Activated CD8-positive, alpha-beta T cell treated with anti-CD3 and anti-CD28 coated beads, Interleukin-2, amount 10 ng/mL, durations not matched to agents 7 days and 5 days (primary cell): ENCODE results near the gene GADL1. TPM values are rescaled to one million over a fixed set of nuclear protein-coding genes. Genes with fewer than 3 reads are reported as not detected.

ENCODE experiments used
- ATAC-seq: fragments of 150-1000 bp; cut with Tn5 transposase; one replicate; pipeline ENCODE4 v1.10.0; 2021; ENCODE audit warnings: moderate library complexity
- CTCF ChIA-PET: fragments of 350-600 bp; sonication (Branson Sonifier 250); formaldehyde crosslinking; loops from one replicate; lab custom pipeline; 2021; ENCODE audit warnings: antibody characterized with exemption; lab: Charles Lee
- POLR2A ChIA-PET: fragments of 350-600 bp; sonication (Branson Sonifier 250); formaldehyde crosslinking; loops from one replicate; lab custom pipeline; 2021; ENCODE audit warnings: antibody characterized with exemption; lab: Charles Lee
- DNase-seq: peaks from one replicate; pipeline ENCODE4 v3.0.0-alpha.2; 2020
- H3K27ac Mint-ChIP-seq: one replicate; pipeline ENCODE4 v1.8.0; 2021; ENCODE audit warnings: mild to moderate bottlenecking, mixed read lengths
- H3K27me3 Mint-ChIP-seq: one replicate; pipeline ENCODE4 v1.8.0; 2021; ENCODE audit warnings: low read depth, mixed read lengths
- H3K36me3 Mint-ChIP-seq: one replicate; pipeline ENCODE4 v1.8.0; 2021; ENCODE audit warnings: low read depth, mixed read lengths
- H3K4me1 Mint-ChIP-seq: one replicate; pipeline ENCODE4 v1.8.0; 2021; ENCODE audit warnings: low read depth, mixed read lengths
- H3K4me3 Mint-ChIP-seq: one replicate; pipeline ENCODE4 v1.8.0; 2021; ENCODE audit warnings: mild to moderate bottlenecking, mixed read lengths
- H3K9me3 Mint-ChIP-seq: one replicate; pipeline ENCODE4 v1.8.0; 2022; ENCODE audit warnings: mixed read lengths; ENCODE audit not compliant: insufficient read depth
- total RNA-seq, 2 experiments: library from RNA; stranded (reverse); gene quantifications; one replicate each; pipeline ENCODE4 v1.2.3, GENCODE V29; 2021

Gene GADL1
- total RNA-seq, 2 experiments from 2014 or later: not detected

GRCh38 chr3:30751610-30752299 lies 142.7 kb downstream of the GADL1 start:
- H3K4me1 Mint-ChIP-seq: peaks cover 13% of the 10 kb centered on the region
- no peaks in the 10 kb centered on the region for H3K27me3 Mint-ChIP-seq
- ChIA-PET POLR2A (no interaction called here), CTCF (interaction anchor here (0.7 to 5.8 kb wide), 26 partner anchors 9 to 743 kb away, joined by 3 to 50 read pairs (median 4); no protein-coding TSS in a partner anchor)
- H3K4me3 Mint-ChIP-seq: no peak overlapping the region
- no peaks in the 10 kb centered on the region for H3K9me3 Mint-ChIP-seq
- H3K36me3 Mint-ChIP-seq: no peaks in the 10 kb centered on the region
- H3K27ac Mint-ChIP-seq: no peak overlapping the region
- peak; percentile 70 for DNase-seq
- ATAC-seq: peak; percentile 79

DNA sequence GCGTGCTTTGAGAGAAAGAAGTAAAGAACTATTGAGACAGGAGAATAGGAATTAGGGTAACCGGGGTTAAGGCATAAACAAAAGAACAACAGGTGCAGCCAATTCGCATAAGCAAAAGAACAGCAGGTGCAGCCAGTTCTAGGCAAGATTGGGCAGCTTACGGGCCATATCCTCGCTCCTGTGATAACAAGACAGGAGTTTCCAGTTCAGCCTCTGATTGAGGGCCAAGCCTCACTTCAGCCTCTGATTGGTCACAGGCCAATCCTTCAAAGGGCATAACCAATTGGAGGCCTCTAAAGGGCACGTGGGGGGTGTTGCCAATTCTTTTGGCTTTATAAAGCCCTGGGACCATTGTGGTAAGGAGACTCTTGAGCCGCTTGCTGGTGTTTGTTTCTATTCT lies 143.5 kb downstream of the GADL1 start:
- no peak for ATAC-seq
- no peak overlapping the region for H3K4me3 Mint-ChIP-seq
- POLR2A ChIA-PET: no interaction called here
- H3K27me3 Mint-ChIP-seq: no peaks in the 10 kb centered on the region
- peaks cover 13% of the 10 kb centered on the region for H3K4me1 Mint-ChIP-seq
- no peaks in the 10 kb centered on the region for H3K36me3 Mint-ChIP-seq
- DNase-seq: no peak
- no peaks in the 10 kb centered on the region for H3K9me3 Mint-ChIP-seq
- no peak overlapping the region for H3K27ac Mint-ChIP-seq
- CTCF ChIA-PET: interaction anchor here (0.9 to 5.8 kb wide), 17 partner anchors 8 to 1018 kb away, joined by 3 to 50 read pairs (median 6); no protein-coding TSS in a partner anchor

DNA sequence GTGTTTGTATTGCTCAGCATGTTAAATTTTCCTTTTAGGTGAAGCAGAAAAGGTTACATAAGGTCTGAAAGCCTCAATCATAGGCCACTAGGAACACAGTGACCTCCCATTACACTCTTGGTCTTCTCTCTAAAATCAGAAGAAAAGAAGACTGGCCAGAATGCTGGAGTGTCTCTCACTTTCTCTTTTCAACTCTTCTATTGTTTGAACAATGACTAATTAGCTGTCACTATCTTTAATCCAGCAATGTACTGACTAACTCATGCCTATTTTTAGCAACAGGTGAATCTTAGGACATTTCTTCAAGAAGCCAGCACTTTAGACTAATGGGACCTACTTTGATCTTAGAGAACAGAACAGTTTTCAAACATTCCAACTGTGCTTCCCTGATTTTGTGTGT lies 145.2 kb downstream of the GADL1 start:
- no peaks in the 10 kb centered on the region for H3K9me3 Mint-ChIP-seq
- no peaks in the 10 kb centered on the region for H3K36me3 Mint-ChIP-seq
- ChIA-PET POLR2A (no interaction called here), CTCF (interaction anchor here (0.8 to 5.8 kb wide), 7 partner anchors 55 to 738 kb away, joined by 3 to 44 read pairs (median 4); no protein-coding TSS in a partner anchor)
- H3K27ac Mint-ChIP-seq: no peak overlapping the region
- no peak overlapping the region for H3K4me3 Mint-ChIP-seq
- H3K27me3 Mint-ChIP-seq: no peaks in the 10 kb centered on the region
- peaks cover 13% of the 10 kb centered on the region for H3K4me1 Mint-ChIP-seq
- ATAC-seq: no peak
- no peak for DNase-seq

DNA sequence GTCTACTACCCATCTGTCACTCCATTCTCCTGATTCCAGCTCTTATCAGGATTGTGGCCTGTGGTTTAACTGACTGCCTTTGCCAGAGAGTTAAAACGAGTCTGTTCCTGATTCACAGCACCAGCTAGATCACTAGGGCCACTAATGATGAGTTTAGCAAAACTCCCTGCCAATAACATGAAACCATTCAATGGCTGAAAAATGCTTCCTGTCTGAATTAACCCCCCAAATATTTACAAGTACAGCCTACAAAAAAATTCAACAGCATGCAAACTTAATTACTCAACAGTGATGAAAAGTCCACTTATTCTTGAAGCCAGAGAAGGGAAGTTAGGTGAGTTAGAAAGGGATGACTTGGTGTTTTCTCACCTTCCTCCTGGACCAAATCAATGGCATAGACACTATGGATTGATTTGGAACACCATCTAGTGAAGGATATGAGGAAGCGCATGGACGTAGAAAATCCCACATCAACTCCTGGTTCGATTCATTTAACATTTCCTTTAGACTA lies 146.6 kb downstream of the GADL1 start:
- CTCF ChIA-PET: interaction anchor here (1.0 to 5.8 kb wide), 4 partner anchors 55 to 718 kb away, joined by 3 to 44 read pairs (median 6); no protein-coding TSS in a partner anchor
- Mint-ChIP-seq H3K4me3 (no peak overlapping the region), H3K27ac (no peak overlapping the region), H3K36me3 (no peaks in the 10 kb centered on the region), H3K27me3 (no peaks in the 10 kb centered on the region), H3K4me1 (peaks cover 25% of the 10 kb centered on the region), H3K9me3 (no peaks in the 10 kb centered on the region)
- DNase-seq (no peak), ATAC-seq (no peak)
- POLR2A ChIA-PET: no interaction called here

GRCh38 chr3:30743641-30744317 lies 150.7 kb downstream of the GADL1 start:
- Mint-ChIP-seq H3K9me3 (no peaks in the 10 kb centered on the region), H3K27me3 (no peaks in the 10 kb centered on the region), H3K36me3 (no peaks in the 10 kb centered on the region), H3K4me3 (no peak overlapping the region), H3K4me1 (peaks cover 19% of the 10 kb centered on the region), H3K27ac (no peak overlapping the region)
- ChIA-PET CTCF (interaction anchor here (0.6 to 3.3 kb wide), 10 partner anchors 8 to 702 kb away, joined by 3 to 15 read pairs (median 5); no protein-coding TSS in a partner anchor), POLR2A (no interaction called here)
- DNase-seq: no peak
- peak; percentile 36 for ATAC-seq

- ChIA-PET POLR2A (no interaction called here), CTCF (interaction anchor here (0.6 to 3.3 kb wide), 7 partner anchors 8 to 701 kb away, joined by 3 to 15 read pairs (median 8); no protein-coding TSS in a partner anchor)
- H3K4me3 Mint-ChIP-seq: peak overlapping the region; percentile 35
These were observed 151.5 kb downstream of the GADL1 start for GRCh38 chr3:30742796-30743619.

DNA sequence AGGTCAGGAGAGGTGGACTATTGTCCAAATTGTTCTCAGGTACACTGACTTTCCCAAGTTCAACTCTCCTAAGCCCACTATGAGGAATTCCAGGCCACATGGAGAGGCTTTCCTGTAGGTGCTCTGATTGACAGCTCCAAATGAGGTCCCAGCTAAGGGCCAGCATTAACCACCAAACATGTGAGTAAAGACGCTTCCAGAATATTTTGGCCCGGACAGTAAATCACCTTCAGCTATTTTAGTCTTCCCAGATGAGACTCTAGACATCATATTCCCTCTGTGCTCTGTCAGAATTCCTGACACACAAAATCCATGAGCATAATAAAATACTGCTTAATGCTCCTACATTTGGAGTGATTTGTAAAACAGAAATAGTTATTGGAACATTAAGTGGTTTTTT lies 152.6 kb downstream of the GADL1 start:
- Mint-ChIP-seq H3K36me3 (no peaks in the 10 kb centered on the region), H3K27ac (no peak overlapping the region), H3K27me3 (no peaks in the 10 kb centered on the region), H3K4me1 (peaks cover 19% of the 10 kb centered on the region), H3K9me3 (no peaks in the 10 kb centered on the region), H3K4me3 (no peak overlapping the region)
- ATAC-seq: no peak
- DNase-seq: no peak
- ChIA-PET CTCF (interaction anchor here (1.9 to 2.9 kb wide), 2 partner anchors 10 to 48 kb away, joined by 8 to 12 read pairs; no protein-coding TSS in a partner anchor), POLR2A (no interaction called here)

More at GRCh38 chr3:30742796-30743619, 151.5 kb downstream of the GADL1 start:
- Mint-ChIP-seq H3K4me1 (peaks cover 19% of the 10 kb centered on the region), H3K36me3 (no peaks in the 10 kb centered on the region), H3K27me3 (no peaks in the 10 kb centered on the region), H3K27ac (peak overlapping the region; percentile 13), H3K9me3 (no peaks in the 10 kb centered on the region)
- ATAC-seq (peak; percentile 36), DNase-seq (no peak)

- ATAC-seq: no peak
- ChIA-PET CTCF (no interaction called here), POLR2A (no interaction called here)
- H3K9me3 Mint-ChIP-seq: no peaks in the 10 kb centered on the region
- H3K27ac Mint-ChIP-seq: no peak overlapping the region
- H3K27me3 Mint-ChIP-seq: no peaks in the 10 kb centered on the region
- no peak overlapping the region for H3K4me3 Mint-ChIP-seq
- DNase-seq: no peak
- no peaks in the 10 kb centered on the region for H3K36me3 Mint-ChIP-seq
- peaks cover 25% of the 10 kb centered on the region for H3K4me1 Mint-ChIP-seq
These were observed 155.9 kb downstream of the GADL1 start for GRCh38 chr3:30738605-30739004.

GRCh38 chr3:30737743-30738499 lies 156.5 kb downstream of the GADL1 start:
- H3K27ac Mint-ChIP-seq: no peak overlapping the region
- POLR2A ChIA-PET: interaction anchor here (1.3 kb wide), 1 partner anchor 10 kb away, joined by 4 read pairs; no protein-coding TSS in a partner anchor
- no peaks in the 10 kb centered on the region for H3K9me3 Mint-ChIP-seq
- H3K4me3 Mint-ChIP-seq: no peak overlapping the region
- H3K36me3 Mint-ChIP-seq: no peaks in the 10 kb centered on the region
- CTCF ChIA-PET: interaction anchor here (1.2 kb wide), 1 partner anchor 14 kb away, joined by 4 read pairs; no protein-coding TSS in a partner anchor
- ATAC-seq (no peak), DNase-seq (no peak)
- H3K4me1 Mint-ChIP-seq: peaks cover 21% of the 10 kb centered on the region
- H3K27me3 Mint-ChIP-seq: no peaks in the 10 kb centered on the region

GRCh38 chr3:30733696-30734095 lies 160.8 kb downstream of the GADL1 start:
- no peaks in the 10 kb centered on the region for H3K9me3 Mint-ChIP-seq
- peaks cover 43% of the 10 kb centered on the region for H3K4me1 Mint-ChIP-seq
- H3K27me3 Mint-ChIP-seq: no peaks in the 10 kb centered on the region
- ATAC-seq (no peak), DNase-seq (no peak)
- H3K36me3 Mint-ChIP-seq: no peaks in the 10 kb centered on the region
- ChIA-PET POLR2A (no interaction called here), CTCF (interaction anchor here (0.6 to 1.6 kb wide), 5 partner anchors 10 to 802 kb away, joined by 3 to 7 read pairs (median 3); no protein-coding TSS in a partner anchor)
- H3K4me3 Mint-ChIP-seq: no peak overlapping the region
- no peak overlapping the region for H3K27ac Mint-ChIP-seq
